Endothelial cell of umbilical vein (primary cell): ENCODE data around the gene SLMAP. TPM values are rescaled to one million over a fixed set of nuclear protein-coding genes. Genes with fewer than 3 reads are reported as not detected.
A peak's percentile ranks its signal among the peaks of the same experiment; 100 is the strongest.

Source experiments
- BruUV-seq: library from RNA; stranded (reverse); fragments of 400-500 nt; replicated peaks from 2 replicates; lab custom pipeline; 2021; lab: Mats Ljungman, UMichigan
- CTCF ChIA-PET: fragments of 300-600, 350-600 bp; sonication (Branson Sonifier 250); formaldehyde crosslinking; loops from one replicate; lab custom pipeline; 2021; ENCODE audit warnings: antibody characterized with exemption, inconsistent platforms; lab: Charles Lee
- POLR2A ChIA-PET: fragments of 300-600, 350-600 bp; sonication (Branson Sonifier 250); formaldehyde crosslinking; loops from one replicate; lab custom pipeline; 2021; ENCODE audit warnings: antibody characterized with exemption, inconsistent platforms; lab: Charles Lee
- DNase-seq: peaks from one replicate; pipeline ENCODE4 v3.0.0-alpha.2; 2011; ENCODE audit warnings: low read depth, low spot score
- FAIRE-seq: peaks from 2 replicates; lab custom pipeline; 2011; peaks lifted over from hg19 to GRCh38; lab: Jason Lieb, UNC
- H2AFZ ChIP-seq: 2 replicates; pipeline ENCODE4 v1.6.0; 2012; ENCODE audit warnings: low read depth, low read length, control low read depth, inconsistent platforms
- H3K27ac ChIP-seq: 2 replicates; pipeline ENCODE4 v1.5.1; 2011; ENCODE audit warnings: low read depth, mild to moderate bottlenecking, control low read depth, low read length, moderate library complexity; ENCODE audit not compliant: insufficient read depth
- H3K27me3 ChIP-seq, 2 experiments: 2 replicates each; pipeline versions ENCODE4 v1.6.0 to v1.6.1; 2011; ENCODE audit warnings: low read length in 2 of 2, mixed read lengths in 1 of 2; ENCODE audit not compliant: control insufficient read depth in 2 of 2, insufficient read depth in 2 of 2
- H3K36me3 ChIP-seq, 2 experiments: 2 replicates in 1 of 2; 3 replicates in 1 of 2; pipeline ENCODE4 v1.5.1; 2011; ENCODE audit warnings: low read length in 2 of 2, mild to moderate bottlenecking in 1 of 2, moderate library complexity in 1 of 2; ENCODE audit not compliant: control insufficient read depth in 2 of 2, insufficient read depth in 2 of 2; ENCODE audit errors: extremely low read depth in 1 of 2
- H3K4me1 ChIP-seq: 3 replicates; pipeline ENCODE4 v1.5.1; 2011; ENCODE audit warnings: mild to moderate bottlenecking, low read length; ENCODE audit not compliant: control insufficient read depth, insufficient read depth; ENCODE audit errors: extremely low read depth
- H3K4me2 ChIP-seq: 2 replicates; pipeline ENCODE4 v1.6.1; 2011; ENCODE audit warnings: low read length, control low read depth, mixed read lengths; ENCODE audit not compliant: insufficient read depth
- H3K4me3 ChIP-seq, 3 experiments: fragments of 200-600 bp in 1 of 3; sonication (generic), shearing (Covaris generic) in 1 of 3; replicated peaks in 1 of 3; 2 replicates each; pipeline ENCODE4 v1.5.1; 2011 to 2016; ENCODE audit warnings: control low read depth in 3 of 3, low read length in 3 of 3, mild to moderate bottlenecking in 2 of 3, inconsistent platforms in 1 of 3, low read depth in 1 of 3, moderate library complexity in 1 of 3; ENCODE audit not compliant: insufficient read depth in 1 of 3
- H3K79me2 ChIP-seq: 2 replicates; pipeline ENCODE4 v1.6.0; 2012; ENCODE audit warnings: low read length, inconsistent platforms; ENCODE audit not compliant: control insufficient read depth, insufficient read depth
- H3K9ac ChIP-seq: replicated peaks from 2 replicates; pipeline ENCODE3; 2011; ENCODE audit warnings: low read length, control low read depth; ENCODE audit not compliant: insufficient read depth; ENCODE audit errors: extremely low read depth
- H3K9me1 ChIP-seq: replicated peaks from 3 replicates; pipeline ENCODE4 v1.6.0; 2011; ENCODE audit warnings: mild to moderate bottlenecking, low read length; ENCODE audit not compliant: control insufficient read depth, insufficient read depth; ENCODE audit errors: extremely low read depth
- H3K9me3 ChIP-seq: replicated peaks from 2 replicates; pipeline ENCODE4 v1.5.1; 2012; ENCODE audit warnings: low read length, inconsistent platforms; ENCODE audit not compliant: control insufficient read depth, insufficient read depth
- H4K20me1 ChIP-seq: replicated peaks from 2 replicates; pipeline ENCODE3; 2011; ENCODE audit warnings: mild to moderate bottlenecking, low read length; ENCODE audit not compliant: control insufficient read depth, insufficient read depth; ENCODE audit errors: extremely low read depth
- CTCF ChIP-seq, 2 donors: IDR thresholded peaks; 1 replicate in 1 of 2; 2 replicates in 1 of 2; pipeline ENCODE4 v1.5.1; 2011; ENCODE audit warnings: low read length in 2 of 2, mild to moderate bottlenecking in 2 of 2, moderate library complexity in 2 of 2, control low read depth in 1 of 2, inconsistent platforms in 1 of 2, low read depth in 1 of 2; ENCODE audit not compliant: insufficient read depth in 1 of 2; ENCODE audit errors: extremely low read depth in 1 of 2
- EZH2 ChIP-seq: IDR thresholded peaks from 2 replicates; pipeline ENCODE4 v1.6.1; 2012; ENCODE audit warnings: borderline replicate concordance, low read depth, mild to moderate bottlenecking, moderate library complexity, low read length, inconsistent platforms; ENCODE audit not compliant: severe bottlenecking
- FOS ChIP-seq: IDR thresholded peaks from 2 replicates; pipeline ENCODE4 v1.6.1; 2011; ENCODE audit warnings: mild to moderate bottlenecking, low read length, moderate library complexity, borderline replicate concordance; ENCODE audit not compliant: insufficient read depth
- GATA2 ChIP-seq: IDR thresholded peaks from 2 replicates; pipeline ENCODE4 v1.7.0; 2011; ENCODE audit warnings: low read depth, mild to moderate bottlenecking, moderate library complexity, mixed read lengths, low read length; ENCODE audit not compliant: insufficient read length, insufficient read depth
- JUN ChIP-seq: IDR thresholded peaks from 2 replicates; pipeline ENCODE4 v1.6.1; 2011; ENCODE audit warnings: borderline replicate concordance, low read depth; ENCODE audit not compliant: insufficient read length, insufficient read depth
- MAX ChIP-seq: IDR thresholded peaks from 2 replicates; pipeline ENCODE4 v1.6.1; 2011; ENCODE audit not compliant: insufficient read depth, insufficient read length
- MYC ChIP-seq: IDR thresholded peaks from one replicate; pipeline ENCODE4 v1.6.1; 2011; ENCODE audit warnings: mild to moderate bottlenecking, low read depth, low read length
- POLR2A ChIP-seq: IDR thresholded peaks from 2 replicates; pipeline ENCODE4 v1.6.1; 2012; ENCODE audit warnings: low read depth, mild to moderate bottlenecking, control low read depth, low read length
- POLR2AphosphoS5 ChIP-seq: IDR thresholded peaks from 2 replicates; pipeline ENCODE4 v1.6.1; 2012; ENCODE audit warnings: low read depth, mild to moderate bottlenecking, control low read depth, low read length, moderate library complexity; ENCODE audit not compliant: insufficient read depth
- dilution Hi-C: fragments of 300-500 bp; cut with MboI; formaldehyde crosslinking; loops from one replicate; pipeline ENCODE4 v1.15.0; 2019; ENCODE audit warnings: low sequenced_read_pairs; ENCODE audit not compliant: extremely low pct_ligation_motif_present
- intact Hi-C: fragments of 100-400 bp; cut with micrococcal nuclease; formaldehyde crosslinking; loops from one replicate; pipeline ENCODE4 v1.10.0; 2022
- polyA plus RNA-seq, 4 experiments: library from polyadenylated mRNA; depleted of rRNA in 3 of 4; stranded (reverse) in 3 of 4; unstranded in 1 of 4; fragments of >200 nt; gene quantifications; 2 replicates each; pipeline versions ENCODE4 v1.2.1 to v1.2.3, GENCODE V29; 2011 to 2012; ENCODE audit warnings: missing spikeins in 1 of 4
- total RNA-seq: library from RNA; stranded (reverse); gene quantifications from 2 replicates; pipeline ENCODE4 v1.2.3, GENCODE V29; 2021

The SLMAP gene
- total and polyA plus RNA-seq, 2 donors (not counting 3 experiments of a cell fraction or from before 2014, with no cell fraction given), result 9.8 to 54.7 TPM

- no peaks in the 10 kb centered on the region for H3K36me3 ChIP-seq
- no peaks in the 10 kb centered on the region for H3K9me1 ChIP-seq
- no peak for FAIRE-seq
- peaks cover 42% of the 10 kb centered on the region for H3K4me1 ChIP-seq
- no peak for DNase-seq
- TF ChIP-seq EZH2 (no peak), FOS (no peak), JUN (no peak), GATA2 (no peak), POLR2A (no peak), MYC (no peak)
- POLR2A ChIA-PET, result interaction anchor here (0.9 kb wide), 1 partner anchor 13 kb away, joined by 6 read pairs; no protein-coding TSS in a partner anchor
- no peak overlapping the region for H3K4me3 ChIP-seq
- CTCF ChIA-PET, result interaction anchor here (0.6 to 1.0 kb wide), 3 partner anchors 13 to 217 kb away, joined by 3 to 5 read pairs (median 3); partner anchors contain the start of gene FLNB
- dilution Hi-C loops (no loop called here), intact Hi-C loops (loop anchor here (1.0 kb wide), 1 partner anchor 13 kb away; no protein-coding TSS in a partner anchor)
- peak overlapping the region; percentile 61 for H2AFZ ChIP-seq
- no peaks in the 10 kb centered on the region for H3K27me3 ChIP-seq
- no peak overlapping the region for H3K4me2 ChIP-seq
- no peaks in the 10 kb centered on the region for H3K9me3 ChIP-seq
- H3K27ac ChIP-seq, result peak overlapping the region; percentile 74
- no peaks in the 10 kb centered on the region for H3K79me2 ChIP-seq
- no TSS peak for BruUV-seq
- no peaks in the 10 kb centered on the region for H4K20me1 ChIP-seq
- H3K9ac ChIP-seq, result peak overlapping the region; percentile 38
Measured at GRCh38 chr3:57956833-57957174, 200.7 kb downstream of the SLMAP start.

GRCh38 chr3:57957824-57958223 is 201.7 kb downstream of the SLMAP start:
- dilution Hi-C loops, result no loop called here
- Histone ChIP-seq H3K9me3 (no peaks in the 10 kb centered on the region), H4K20me1 (no peaks in the 10 kb centered on the region), H3K4me1 (peaks cover 32% of the 10 kb centered on the region), H3K9ac (no peak overlapping the region), H3K4me3 (no peak overlapping the region), H2AFZ (no peak overlapping the region), H3K36me3 (no peaks in the 10 kb centered on the region), H3K79me2 (no peaks in the 10 kb centered on the region), H3K27me3 (no peaks in the 10 kb centered on the region), H3K9me1 (no peaks in the 10 kb centered on the region), H3K4me2 (no peak overlapping the region), H3K27ac (no peak overlapping the region)
- TF ChIP-seq JUN (no peak), POLR2A (no peak), MAX (no peak), GATA2 (no peak), CTCF (IDR thresholded peaks at IDR 0.05; ENCODE audit: extremely low read depth in 1 of 2, insufficient read depth in 1 of 2, low read depth in 1 of 2, low read length in 2 of 2) (no peak), EZH2 (no peak), POLR2AphosphoS5 (no peak), MYC (no peak), FOS (no peak)
- intact Hi-C loops, result no loop called here
- FAIRE-seq (no peak), DNase-seq (no peak)
- CTCF ChIA-PET, result no interaction called here
- POLR2A ChIA-PET, result no interaction called here
- BruUV-seq, result no TSS peak
